ENCODE measurements around the gene NFKBIB.

NFKBIB gene

GRCh38 chr19:38888876-38889275 lies 10.9 kb upstream of the NFKBIB start:
- H3K36me3 Mint-ChIP-seq (ENCODE audit: low read depth): no peaks in the 10 kb centered on the region
- no peaks in the 10 kb centered on the region for H3K9me3 Mint-ChIP-seq
- H3K4me1 Mint-ChIP-seq (ENCODE audit: low read depth): no peaks in the 10 kb centered on the region
- no peak overlapping the region for H3K27ac Mint-ChIP-seq
- no peak overlapping the region for H3K4me3 Mint-ChIP-seq
- H3K27me3 Mint-ChIP-seq: no peaks in the 10 kb centered on the region

GRCh38 chr19:38889803-38890202 lies 10.0 kb upstream of the NFKBIB start:
- Mint-ChIP-seq H3K4me1 (ENCODE audit: low read depth) (no peaks in the 10 kb centered on the region), H3K27ac (no peak overlapping the region), H3K27me3 (no peaks in the 10 kb centered on the region), H3K4me3 (no peak overlapping the region), H3K9me3 (no peaks in the 10 kb centered on the region), H3K36me3 (ENCODE audit: low read depth) (no peaks in the 10 kb centered on the region)

GRCh38 chr19:38890686-38891085 lies 9.1 kb upstream of the NFKBIB start:
- no peak overlapping the region for H3K27ac Mint-ChIP-seq
- H3K4me1 Mint-ChIP-seq (ENCODE audit: low read depth): no peaks in the 10 kb centered on the region
- no peaks in the 10 kb centered on the region for H3K36me3 Mint-ChIP-seq (ENCODE audit: low read depth)
- H3K9me3 Mint-ChIP-seq: no peaks in the 10 kb centered on the region
- H3K4me3 Mint-ChIP-seq: no peak overlapping the region
- H3K27me3 Mint-ChIP-seq: no peaks in the 10 kb centered on the region

- Mint-ChIP-seq H3K36me3 (ENCODE audit: low read depth) (no peaks in the 10 kb centered on the region), H3K4me3 (no peak overlapping the region), H3K4me1 (ENCODE audit: low read depth) (no peaks in the 10 kb centered on the region), H3K27ac (no peak overlapping the region), H3K9me3 (no peaks in the 10 kb centered on the region), H3K27me3 (no peaks in the 10 kb centered on the region)
Measured at GRCh38 chr19:38891771-38892170, 8.0 kb upstream of the NFKBIB start.

- Mint-ChIP-seq H3K36me3 (ENCODE audit: low read depth) (no peaks in the 10 kb centered on the region), H3K4me1 (ENCODE audit: low read depth) (peaks cover 8% of the 10 kb centered on the region), H3K27me3 (no peaks in the 10 kb centered on the region), H3K9me3 (no peaks in the 10 kb centered on the region), H3K27ac (no peak overlapping the region), H3K4me3 (no peak overlapping the region)
Measured at GRCh38 chr19:38892841-38893240, 6.9 kb upstream of the NFKBIB start.

GRCh38 chr19:38893341-38893771 lies 6.4 kb upstream of the NFKBIB start:
- Mint-ChIP-seq H3K4me1 (ENCODE audit: low read depth) (peaks cover 12% of the 10 kb centered on the region), H3K4me3 (no peak overlapping the region), H3K9me3 (no peaks in the 10 kb centered on the region), H3K36me3 (ENCODE audit: low read depth) (no peaks in the 10 kb centered on the region), H3K27me3 (no peaks in the 10 kb centered on the region), H3K27ac (no peak overlapping the region)

- H3K9me3 Mint-ChIP-seq: no peaks in the 10 kb centered on the region
- H3K4me3 Mint-ChIP-seq: no peak overlapping the region
- H3K36me3 Mint-ChIP-seq (ENCODE audit: low read depth): no peaks in the 10 kb centered on the region
- H3K27me3 Mint-ChIP-seq: no peaks in the 10 kb centered on the region
- H3K27ac Mint-ChIP-seq: no peak overlapping the region
- H3K4me1 Mint-ChIP-seq (ENCODE audit: low read depth): peaks cover 19% of the 10 kb centered on the region
Measured at GRCh38 chr19:38894968-38895367, 4.8 kb upstream of the NFKBIB start.

- Mint-ChIP-seq H3K27ac (peak overlapping the region; percentile 94), H3K4me1 (ENCODE audit: low read depth) (peaks cover 39% of the 10 kb centered on the region), H3K4me3 (peak overlapping the region; percentile 99), H3K9me3 (no peaks in the 10 kb centered on the region), H3K27me3 (no peaks in the 10 kb centered on the region), H3K36me3 (ENCODE audit: low read depth) (peaks cover 18% of the 10 kb centered on the region)
Measured at GRCh38 chr19:38898788-38899446, 852 bp upstream of the NFKBIB start.

GRCh38 chr19:38900202-38900629 lies 447 bp downstream of the NFKBIB start:
- peak overlapping the region; percentile 99 for H3K4me3 Mint-ChIP-seq
- peaks cover 27% of the 10 kb centered on the region for H3K36me3 Mint-ChIP-seq (ENCODE audit: low read depth)

GRCh38 chr19:38900743-38901190 lies 998 bp downstream of the NFKBIB start:
- Mint-ChIP-seq H3K4me3 (peak overlapping the region; percentile 99), H3K27ac (peak overlapping the region; percentile 93)

More at GRCh38 chr19:38900202-38900629, 447 bp downstream of the NFKBIB start:
- H3K4me1 Mint-ChIP-seq (ENCODE audit: low read depth): peaks cover 46% of the 10 kb centered on the region
- H3K27me3 Mint-ChIP-seq: no peaks in the 10 kb centered on the region
- H3K9me3 Mint-ChIP-seq: no peaks in the 10 kb centered on the region
- H3K27ac Mint-ChIP-seq: peak overlapping the region; percentile 93

GRCh38 chr19:38901683-38902082 lies 1.9 kb downstream of the NFKBIB start:
- no peak overlapping the region for H3K27ac Mint-ChIP-seq
- H3K36me3 Mint-ChIP-seq (ENCODE audit: low read depth): peaks cover 31% of the 10 kb centered on the region
- no peaks in the 10 kb centered on the region for H3K27me3 Mint-ChIP-seq
- no peaks in the 10 kb centered on the region for H3K9me3 Mint-ChIP-seq
- H3K4me1 Mint-ChIP-seq (ENCODE audit: low read depth): peaks cover 46% of the 10 kb centered on the region
- peak overlapping the region; percentile 99 for H3K4me3 Mint-ChIP-seq

More at GRCh38 chr19:38900743-38901190, 998 bp downstream of the NFKBIB start:
- H3K36me3 Mint-ChIP-seq (ENCODE audit: low read depth): peaks cover 30% of the 10 kb centered on the region
- H3K4me1 Mint-ChIP-seq (ENCODE audit: low read depth): peaks cover 46% of the 10 kb centered on the region
- no peaks in the 10 kb centered on the region for H3K27me3 Mint-ChIP-seq
- no peaks in the 10 kb centered on the region for H3K9me3 Mint-ChIP-seq

- Mint-ChIP-seq H3K36me3 (ENCODE audit: low read depth) (peaks cover 56% of the 10 kb centered on the region), H3K4me3 (no peak overlapping the region), H3K27ac (no peak overlapping the region), H3K4me1 (ENCODE audit: low read depth) (peaks cover 34% of the 10 kb centered on the region), H3K9me3 (no peaks in the 10 kb centered on the region), H3K27me3 (no peaks in the 10 kb centered on the region)
Measured at GRCh38 chr19:38904581-38905539, 5.1 kb downstream of the NFKBIB start.

- Mint-ChIP-seq H3K27ac (no peak overlapping the region), H3K9me3 (no peaks in the 10 kb centered on the region), H3K27me3 (no peaks in the 10 kb centered on the region), H3K36me3 (ENCODE audit: low read depth) (peaks cover 54% of the 10 kb centered on the region), H3K4me3 (no peak overlapping the region), H3K4me1 (ENCODE audit: low read depth) (peaks cover 33% of the 10 kb centered on the region)
Measured at GRCh38 chr19:38905620-38906019, 5.9 kb downstream of the NFKBIB start.

GRCh38 chr19:38907227-38907626 lies 7.5 kb downstream of the NFKBIB start:
- Mint-ChIP-seq H3K9me3 (no peaks in the 10 kb centered on the region), H3K36me3 (ENCODE audit: low read depth) (peaks cover 44% of the 10 kb centered on the region), H3K27me3 (no peaks in the 10 kb centered on the region), H3K4me1 (ENCODE audit: low read depth) (peaks cover 18% of the 10 kb centered on the region), H3K27ac (no peak overlapping the region), H3K4me3 (no peak overlapping the region)

- peaks cover 44% of the 10 kb centered on the region for H3K36me3 Mint-ChIP-seq (ENCODE audit: low read depth)
- H3K4me1 Mint-ChIP-seq (ENCODE audit: low read depth): peaks cover 22% of the 10 kb centered on the region
- no peak overlapping the region for H3K27ac Mint-ChIP-seq
- no peaks in the 10 kb centered on the region for H3K9me3 Mint-ChIP-seq
- H3K27me3 Mint-ChIP-seq: no peaks in the 10 kb centered on the region
- H3K4me3 Mint-ChIP-seq: no peak overlapping the region
Measured at GRCh38 chr19:38907670-38908069, 7.9 kb downstream of the NFKBIB start.

Measured in stimulated activated naive CD8-positive, alpha-beta T cell treated with anti-CD3 and anti-CD28 coated beads, Interleukin-15, Interleukin-2, amounts not matched to agents 100 ng/mL and 50 ng/mL, for 24 hours (primary cell).